H1 (cell line): Measurements from ENCODE around the gene MTHFD1. TPM values are rescaled to one million over a fixed set of nuclear protein-coding genes. Genes with fewer than 3 reads are reported as not detected.

Source experiments
- ASH2L ChIP-seq: fragments of 200-600, 300-600 bp; sonication (generic); IDR thresholded peaks from one replicate; pipeline ENCODE4 v1.7.1; 2017; ENCODE audit warnings: low read length
- CHD1 ChIP-seq: IDR thresholded peaks from 2 replicates; pipeline ENCODE4 v1.6.1; 2012; ENCODE audit warnings: low read depth, low read length, improper control_type of control experiment
- JUND ChIP-seq: IDR thresholded peaks from 2 replicates; pipeline ENCODE4 v1.6.1; 2011; ENCODE audit warnings: mild to moderate bottlenecking, improper control_type of control experiment, low read length
- KDM4A ChIP-seq: IDR thresholded peaks from one replicate; pipeline ENCODE4 v1.7.1; 2012; ENCODE audit warnings: low read depth, mild to moderate bottlenecking, moderate library complexity, low read length, inconsistent platforms; ENCODE audit not compliant: severe bottlenecking
- KDM5A ChIP-seq: fragments of 200-600 bp; IDR thresholded peaks from 2 replicates; pipeline ENCODE4 v1.7.1; 2012; ENCODE audit warnings: mild to moderate bottlenecking, low read length, inconsistent platforms, mixed read lengths
- MAFK ChIP-seq: IDR thresholded peaks from 2 replicates; pipeline ENCODE4 v1.6.1; 2012; ENCODE audit warnings: low read depth, mild to moderate bottlenecking, improper control_type of control experiment, low read length
- POLR2AphosphoS5 ChIP-seq: IDR thresholded peaks from 2 replicates; pipeline ENCODE4 v1.6.1; 2011; ENCODE audit warnings: low read depth, low read length
- RAD21 ChIP-seq, 2 experiments: IDR thresholded peaks in 1 of 2; conservative IDR thresholded peaks in 1 of 2; 2 replicates each; pipeline ENCODE4 v1.6.1; 2011; ENCODE audit warnings: low read depth in 2 of 2, low read length in 2 of 2, improper control_type of control experiment in 1 of 2, inconsistent platforms in 1 of 2, mild to moderate bottlenecking in 1 of 2, moderate library complexity in 1 of 2
- SAP30 ChIP-seq: fragments of 300-600 bp; sonication (generic); IDR thresholded peaks from 2 replicates; pipeline ENCODE4 v1.7.1; 2012; ENCODE audit warnings: low read length, moderate library complexity, mild to moderate bottlenecking, inconsistent platforms; ENCODE audit not compliant: insufficient read depth, insufficient replicate concordance
- SIN3A ChIP-seq, 2 experiments: IDR thresholded peaks in 1 of 2; conservative IDR thresholded peaks in 1 of 2; 2 replicates each; pipeline ENCODE4 v1.6.1; 2011 to 2012; ENCODE audit warnings: low read length in 2 of 2, improper control_type of control experiment in 1 of 2, low read depth in 1 of 2, mild to moderate bottlenecking in 1 of 2
- SIX5 ChIP-seq: IDR thresholded peaks from 2 replicates; pipeline ENCODE4 v1.6.1; 2011; ENCODE audit warnings: mild to moderate bottlenecking, low read depth, low read length
- SP1 ChIP-seq: IDR thresholded peaks from 2 replicates; pipeline ENCODE4 v1.6.1; 2011; ENCODE audit warnings: low read depth, low read length
- SP4 ChIP-seq: IDR thresholded peaks from 2 replicates; pipeline ENCODE4 v1.6.1; 2012; ENCODE audit warnings: low read length, inconsistent platforms
- SRF ChIP-seq: IDR thresholded peaks from 2 replicates; pipeline ENCODE4 v1.6.1; 2011; ENCODE audit warnings: mild to moderate bottlenecking, low read depth, low read length, moderate library complexity
- SUZ12 ChIP-seq: fragments of 200-600 bp; sonication (generic); IDR thresholded peaks from 2 replicates; pipeline ENCODE4 v1.6.1; 2012; ENCODE audit warnings: mild to moderate bottlenecking, inconsistent platforms, low read length, moderate library complexity, mixed read lengths
- TAF1 ChIP-seq: IDR thresholded peaks from 2 replicates; pipeline ENCODE4 v1.6.1; 2011; ENCODE audit warnings: mild to moderate bottlenecking, low read depth, low read length
- TBP ChIP-seq: IDR thresholded peaks from 2 replicates; pipeline ENCODE4 v1.6.1; 2011; ENCODE audit warnings: low read depth, low read length, improper control_type of control experiment
- TEAD4 ChIP-seq: IDR thresholded peaks from 2 replicates; pipeline ENCODE4 v1.6.1; 2012; ENCODE audit warnings: low read depth, low read length, inconsistent platforms, mixed read lengths
- polyA plus RNA-seq, 7 experiments: library from polyadenylated mRNA; depleted of rRNA in 3 of 7; stranded (reverse) in 5 of 7; unstranded in 2 of 7; fragments of >200 nt in 5 of 7; fragments of 200-250 nt in 2 of 7; gene quantifications; 1 replicate in 5 of 7; 2 replicates in 1 of 7; 4 replicates in 1 of 7; pipeline versions ENCODE4 v1.2.1 to v1.2.3, GENCODE V29; 2011 to 2013; ENCODE audit warnings: missing spikeins in 2 of 7, mixed read lengths in 2 of 7
- total RNA-seq: library from RNA; stranded (reverse); fragmentation: NEBNext Ultra II Directional; extraction: Animal tissue kit (Norgen Biotek cat#: 25700); gene quantifications from 2 replicates; pipeline ENCODE4 v1.2.1, GENCODE V29; 2021
- TF ChIP-seq, protein P1 (sequence below), 3 experiments: IDR thresholded peaks; 1 replicate in 2 of 3; 2 replicates in 1 of 3; pipeline versions ENCODE4 v1.5.1 to v1.6.1; 2011; ENCODE audit warnings: low read length in 3 of 3, mild to moderate bottlenecking in 3 of 3, inconsistent platforms in 2 of 3, low read depth in 1 of 3, moderate library complexity in 1 of 3; ENCODE audit not compliant: insufficient read depth in 1 of 3; ENCODE audit errors: control extremely low read depth in 1 of 3
- TF ChIP-seq, protein P2 (sequence below): IDR thresholded peaks from 2 replicates; pipeline ENCODE4 v1.6.1; 2011; ENCODE audit warnings: low read depth, mild to moderate bottlenecking, low read length; ENCODE audit not compliant: insufficient read depth
- TF ChIP-seq, protein P3 (sequence below): IDR thresholded peaks from 2 replicates; pipeline ENCODE4 v1.6.1; 2012; ENCODE audit warnings: inconsistent platforms

MTHFD1 gene
- total and polyA plus RNA-seq, 2 of the 8 experiments (the other 6 are each of a cell fraction or from before 2014, with no cell fraction given), result 79.7 to 332 TPM

- TF ChIP-seq, protein P1, sequence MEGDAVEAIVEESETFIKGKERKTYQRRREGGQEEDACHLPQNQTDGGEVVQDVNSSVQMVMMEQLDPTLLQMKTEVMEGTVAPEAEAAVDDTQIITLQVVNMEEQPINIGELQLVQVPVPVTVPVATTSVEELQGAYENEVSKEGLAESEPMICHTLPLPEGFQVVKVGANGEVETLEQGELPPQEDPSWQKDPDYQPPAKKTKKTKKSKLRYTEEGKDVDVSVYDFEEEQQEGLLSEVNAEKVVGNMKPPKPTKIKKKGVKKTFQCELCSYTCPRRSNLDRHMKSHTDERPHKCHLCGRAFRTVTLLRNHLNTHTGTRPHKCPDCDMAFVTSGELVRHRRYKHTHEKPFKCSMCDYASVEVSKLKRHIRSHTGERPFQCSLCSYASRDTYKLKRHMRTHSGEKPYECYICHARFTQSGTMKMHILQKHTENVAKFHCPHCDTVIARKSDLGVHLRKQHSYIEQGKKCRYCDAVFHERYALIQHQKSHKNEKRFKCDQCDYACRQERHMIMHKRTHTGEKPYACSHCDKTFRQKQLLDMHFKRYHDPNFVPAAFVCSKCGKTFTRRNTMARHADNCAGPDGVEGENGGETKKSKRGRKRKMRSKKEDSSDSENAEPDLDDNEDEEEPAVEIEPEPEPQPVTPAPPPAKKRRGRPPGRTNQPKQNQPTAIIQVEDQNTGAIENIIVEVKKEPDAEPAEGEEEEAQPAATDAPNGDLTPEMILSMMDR (IDR thresholded peaks at IDR 0.05; ENCODE audit: control extremely low read depth in 1 of 3, insufficient read depth in 1 of 3, low read depth in 1 of 3, low read length in 3 of 3), result peak; percentile 12 to 48 (median 33); a peak in 2 of 4 replicates
- no peak for TF ChIP-seq TAF1
- peak; percentile 91; the same call in 1 of the 2 replicates for TF ChIP-seq TEAD4
- peak; percentile 81 for TF ChIP-seq ASH2L
- peak; percentile 65; the same call in 1 of the 2 replicates for TF ChIP-seq SP1
- TF ChIP-seq, protein P2, sequence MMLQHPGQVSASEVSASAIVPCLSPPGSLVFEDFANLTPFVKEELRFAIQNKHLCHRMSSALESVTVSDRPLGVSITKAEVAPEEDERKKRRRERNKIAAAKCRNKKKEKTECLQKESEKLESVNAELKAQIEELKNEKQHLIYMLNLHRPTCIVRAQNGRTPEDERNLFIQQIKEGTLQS, result no peak
- no peak for TF ChIP-seq KDM5A
- no peak for TF ChIP-seq RAD21 (IDR thresholded peaks at IDR 0.05 in 1 of 2, conservative IDR thresholded peaks at IDR 0.05 in 1 of 2; ENCODE audit: low read depth in 2 of 2, low read length in 2 of 2)
- TF ChIP-seq JUND, result no peak
- no peak for TF ChIP-seq MAFK
- no peak for TF ChIP-seq SAP30
- TF ChIP-seq POLR2AphosphoS5, result no peak
- TF ChIP-seq, protein P3, sequence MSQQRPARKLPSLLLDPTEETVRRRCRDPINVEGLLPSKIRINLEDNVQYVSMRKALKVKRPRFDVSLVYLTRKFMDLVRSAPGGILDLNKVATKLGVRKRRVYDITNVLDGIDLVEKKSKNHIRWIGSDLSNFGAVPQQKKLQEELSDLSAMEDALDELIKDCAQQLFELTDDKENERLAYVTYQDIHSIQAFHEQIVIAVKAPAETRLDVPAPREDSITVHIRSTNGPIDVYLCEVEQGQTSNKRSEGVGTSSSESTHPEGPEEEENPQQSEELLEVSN, result no peak
- TF ChIP-seq CHD1, result no peak
- peak; percentile 17; the same call in 1 of the 2 replicates for TF ChIP-seq TBP
- TF ChIP-seq SRF, result no peak
- TF ChIP-seq SIX5, result no peak
- TF ChIP-seq SUZ12, result no peak
- no peak for TF ChIP-seq SIN3A (conservative IDR thresholded peaks at IDR 0.05 in 1 of 2, IDR thresholded peaks at IDR 0.05 in 1 of 2; ENCODE audit: low read depth in 1 of 2, low read length in 2 of 2)
- 0 out of 2 replicates have a peak, but pooled peaks have one; percentile 36 for TF ChIP-seq SP4
- no peak for TF ChIP-seq KDM4A
Observed at GRCh38 chr14:64391113-64391725, 3.1 kb downstream of the MTHFD1 start (continued).
